Mesendoderm (in vitro differentiated cells): ENCODE data around the gene FOXP1.

ENCODE experiments used
- DNase-seq: peaks from one replicate; pipeline ENCODE4 v3.0.0; 2013
- H2AK5ac ChIP-seq: 2 replicates; pipeline ENCODE4 v1.6.1; 2013; ENCODE audit warnings: low read length, inconsistent platforms
- H2BK120ac ChIP-seq: 2 replicates; pipeline ENCODE4 v1.6.1; 2013; ENCODE audit warnings: low read depth, mild to moderate bottlenecking, low read length, moderate library complexity, mixed read lengths
- H2BK15ac ChIP-seq: replicated peaks from 2 replicates; pipeline ENCODE4 v1.6.1; 2013; ENCODE audit warnings: low read depth, mild to moderate bottlenecking, moderate library complexity
- H2BK5ac ChIP-seq: 2 replicates; pipeline ENCODE4 v1.6.1; 2013; ENCODE audit warnings: low read length, inconsistent platforms
- H3K18ac ChIP-seq: 2 replicates; pipeline ENCODE4 v1.6.1; 2013; ENCODE audit warnings: mild to moderate bottlenecking, low read length, mixed read lengths
- H3K23ac ChIP-seq: one replicate; pipeline ENCODE4 v1.6.1; 2013; ENCODE audit warnings: low read length
- H3K27ac ChIP-seq: 2 replicates; pipeline ENCODE4 v1.5.1; 2013; ENCODE audit warnings: low read depth, mild to moderate bottlenecking, inconsistent platforms, low read length, moderate library complexity
- H3K27me3 ChIP-seq: 2 replicates; pipeline ENCODE4 v1.6.1; 2013; ENCODE audit warnings: low read length, control low read depth, mild to moderate bottlenecking, inconsistent platforms; ENCODE audit not compliant: insufficient read depth, poor library complexity
- H3K36me3 ChIP-seq: 2 replicates; pipeline ENCODE4 v1.6.1; 2013; ENCODE audit warnings: low read length, inconsistent platforms; ENCODE audit not compliant: control insufficient read depth, insufficient read depth
- H3K4ac ChIP-seq: one replicate; pipeline ENCODE4 v1.6.1; 2013; ENCODE audit warnings: low read depth, mild to moderate bottlenecking, low read length, moderate library complexity
- H3K4me1 ChIP-seq: 2 replicates; pipeline ENCODE4 v1.6.1; 2013; ENCODE audit warnings: low read depth, low read length, inconsistent platforms; ENCODE audit not compliant: control insufficient read depth
- H3K4me2 ChIP-seq: 2 replicates; pipeline ENCODE4 v1.6.1; 2013; ENCODE audit warnings: low read length
- H3K4me3 ChIP-seq: 2 replicates; pipeline ENCODE4 v1.5.1; 2013; ENCODE audit warnings: mild to moderate bottlenecking, low read length
- H3K56ac ChIP-seq: one replicate; pipeline ENCODE4 v1.6.1; 2013; ENCODE audit warnings: low read length
- H3K79me1 ChIP-seq: 2 replicates; pipeline ENCODE4 v1.6.1; 2013; ENCODE audit warnings: low read length, inconsistent platforms
- H3K79me2 ChIP-seq: 2 replicates; pipeline ENCODE4 v1.6.1; 2013; ENCODE audit warnings: mild to moderate bottlenecking, low read length; ENCODE audit not compliant: control insufficient read depth, insufficient read depth
- H3K9ac ChIP-seq: 2 replicates; pipeline ENCODE4 v1.6.1; 2013; ENCODE audit warnings: low read length, inconsistent platforms
- H4K5ac ChIP-seq: one replicate; pipeline ENCODE4 v1.6.1; 2013; ENCODE audit warnings: low read length
- H4K8ac ChIP-seq: one replicate; pipeline ENCODE4 v1.6.1; 2013; ENCODE audit warnings: low read depth, mild to moderate bottlenecking, control low read depth, low read length, moderate library complexity
- WGBS: extraction: QIAGEN DNeasy Blood & Tissue Kit; methylation state at CpG from one replicate; pipeline ENCODE4 v1.1.7; 2013; ENCODE audit warnings: low lambda C conversion rate, missing lambda C conversion rate; ENCODE audit not compliant: insufficient coverage; ENCODE audit errors: extremely low coverage; 5-methylcytosine and 5-hydroxymethylcytosine counted together

FOXP1 gene

GRCh38 chr3:71202848-71203533, 380.5 kb downstream of the FOXP1 start:
- Histone ChIP-seq H2BK15ac (no peak overlapping the region), H3K36me3 (no peaks in the 10 kb centered on the region), H3K4me2 (no peak overlapping the region), H3K4me1 (peaks cover 6% of the 10 kb centered on the region), H2BK120ac (no peak overlapping the region), H3K79me1 (no peaks in the 10 kb centered on the region), H2AK5ac (no peak overlapping the region), H3K4me3 (no peak overlapping the region), H3K27ac (no peak overlapping the region), H3K56ac (no peak overlapping the region), H3K18ac (no peak overlapping the region), H3K9ac (no peak overlapping the region), H4K8ac (no peak overlapping the region), H3K23ac (no peak overlapping the region), H3K79me2 (no peaks in the 10 kb centered on the region), H3K27me3 (no peaks in the 10 kb centered on the region), H2BK5ac (no peak overlapping the region), H3K4ac (no peak overlapping the region), H4K5ac (no peak overlapping the region)
- DNase-seq, result no peak
- no CpG with 5 or more reads among the region's 5 CpGs for WGBS

GRCh38 chr3:71201939-71202338, 381.6 kb downstream of the FOXP1 start:
- Histone ChIP-seq H4K5ac (no peak overlapping the region), H3K18ac (no peak overlapping the region), H3K23ac (no peak overlapping the region), H4K8ac (no peak overlapping the region), H3K27me3 (no peaks in the 10 kb centered on the region), H3K79me1 (no peaks in the 10 kb centered on the region), H3K36me3 (no peaks in the 10 kb centered on the region), H3K9ac (no peak overlapping the region), H2AK5ac (no peak overlapping the region), H3K4me3 (no peak overlapping the region), H2BK120ac (no peak overlapping the region), H2BK5ac (no peak overlapping the region), H3K4me1 (peaks cover 5% of the 10 kb centered on the region), H3K56ac (no peak overlapping the region), H3K4me2 (no peak overlapping the region), H3K27ac (no peak overlapping the region), H2BK15ac (no peak overlapping the region), H3K79me2 (no peaks in the 10 kb centered on the region), H3K4ac (no peak overlapping the region)
- no CpG with 5 or more reads among the region's 1 CpG for WGBS
- peak; percentile 73 for DNase-seq

GRCh38 chr3:71197841-71198565, 385.5 kb downstream of the FOXP1 start:
- 100% methylated on average over 1 of the region's 21 CpGs for WGBS
- H4K5ac ChIP-seq, result no peak overlapping the region
- H3K79me1 ChIP-seq, result no peaks in the 10 kb centered on the region

GRCh38 chr3:71195492-71195891, 388.0 kb downstream of the FOXP1 start:
- Histone ChIP-seq H2BK120ac (no peak overlapping the region), H3K9ac (no peak overlapping the region), H3K79me2 (no peaks in the 10 kb centered on the region), H3K56ac (no peak overlapping the region), H3K23ac (no peak overlapping the region), H3K27me3 (no peaks in the 10 kb centered on the region), H3K18ac (no peak overlapping the region), H3K27ac (no peak overlapping the region), H4K8ac (no peak overlapping the region), H4K5ac (no peak overlapping the region), H2BK5ac (no peak overlapping the region), H3K4me1 (peaks cover 4% of the 10 kb centered on the region), H3K4ac (no peak overlapping the region), H3K79me1 (no peaks in the 10 kb centered on the region), H3K4me2 (no peak overlapping the region), H2BK15ac (no peak overlapping the region), H3K4me3 (no peak overlapping the region), H2AK5ac (no peak overlapping the region), H3K36me3 (no peaks in the 10 kb centered on the region)
- DNase-seq, result no peak
- WGBS, result no CpG with 5 or more reads among the region's 5 CpGs

More at GRCh38 chr3:71197841-71198565, 385.5 kb downstream of the FOXP1 start:
- Histone ChIP-seq H3K18ac (no peak overlapping the region), H2BK15ac (no peak overlapping the region), H3K4me2 (no peak overlapping the region), H2BK120ac (no peak overlapping the region), H3K27me3 (no peaks in the 10 kb centered on the region), H3K4ac (no peak overlapping the region), H2BK5ac (no peak overlapping the region), H3K56ac (no peak overlapping the region), H3K36me3 (no peaks in the 10 kb centered on the region), H3K23ac (no peak overlapping the region), H3K9ac (no peak overlapping the region), H3K27ac (no peak overlapping the region), H3K4me1 (peaks cover 5% of the 10 kb centered on the region), H2AK5ac (no peak overlapping the region), H4K8ac (no peak overlapping the region), H3K79me2 (no peaks in the 10 kb centered on the region), H3K4me3 (no peak overlapping the region)
- DNase-seq, result no peak

GRCh38 chr3:71194785-71195184, 388.7 kb downstream of the FOXP1 start:
- H3K4me2 ChIP-seq, result no peak overlapping the region
- no peak overlapping the region for H3K56ac ChIP-seq
- no peak overlapping the region for H2BK5ac ChIP-seq
- WGBS, result no CpG with 5 or more reads among the region's 5 CpGs
- no peaks in the 10 kb centered on the region for H3K79me1 ChIP-seq
- no peaks in the 10 kb centered on the region for H3K79me2 ChIP-seq
- no peak overlapping the region for H3K23ac ChIP-seq
- no peak overlapping the region for H2BK15ac ChIP-seq
- no peak overlapping the region for H3K18ac ChIP-seq
- H2AK5ac ChIP-seq, result no peak overlapping the region
- H3K4ac ChIP-seq, result no peak overlapping the region
- no peaks in the 10 kb centered on the region for H3K27me3 ChIP-seq
- H3K36me3 ChIP-seq, result no peaks in the 10 kb centered on the region
- H4K8ac ChIP-seq, result no peak overlapping the region
- DNase-seq, result peak; percentile 62
- no peak overlapping the region for H2BK120ac ChIP-seq
- H3K9ac ChIP-seq, result no peak overlapping the region
- H3K27ac ChIP-seq, result no peak overlapping the region
- no peak overlapping the region for H3K4me3 ChIP-seq
- H4K5ac ChIP-seq, result no peak overlapping the region
- H3K4me1 ChIP-seq, result no peaks in the 10 kb centered on the region
